Stimulated activated naive B cell treated with anti-CD40 and anti-IgM and Interleukin-4, amounts not matched to agents 10 μg/mL and 1 μg/mL and 100 μg/mL, for 72 hours (primary cell): Measurements from ENCODE around the gene GPD1.

Experiments used
- ATAC-seq, 2 donors: fragments of 150-1000 bp; cut with Tn5 transposase; replicated peaks; 2 replicates each; pipeline ENCODE4 v1.10.0; 2021; ENCODE audit warnings: moderate library complexity in 1 of 2
- DNase-seq: peaks from one replicate; pipeline ENCODE4 v3.0.0; 2021
- H3K27ac Mint-ChIP-seq: one replicate; pipeline ENCODE4 v1.8.0; 2022; ENCODE audit warnings: mild to moderate bottlenecking, mixed read lengths
- H3K27me3 Mint-ChIP-seq, 2 donors: one replicate each; pipeline ENCODE4 v1.8.0; 2022; ENCODE audit warnings: mixed read lengths in 2 of 2
- H3K36me3 Mint-ChIP-seq, 2 donors: one replicate each; pipeline ENCODE4 v1.8.0; 2022; ENCODE audit warnings: mixed read lengths in 2 of 2, mild to moderate bottlenecking in 1 of 2
- H3K4me1 Mint-ChIP-seq, 2 donors: one replicate each; pipeline ENCODE4 v1.8.0; 2022; ENCODE audit warnings: mixed read lengths in 2 of 2, mild to moderate bottlenecking in 1 of 2
- H3K4me3 Mint-ChIP-seq, 2 donors: one replicate each; pipeline ENCODE4 v1.8.0; 2022; ENCODE audit warnings: mild to moderate bottlenecking in 2 of 2, mixed read lengths in 2 of 2, moderate library complexity in 1 of 2
- H3K9me3 Mint-ChIP-seq, 2 donors: one replicate each; pipeline ENCODE4 v1.8.0; 2022; ENCODE audit warnings: mixed read lengths in 2 of 2, mild to moderate bottlenecking in 1 of 2

GPD1 gene

GRCh38 chr12:50102131-50102531 lies 1.7 kb upstream of the GPD1 start:
- Mint-ChIP-seq H3K27ac (no peak overlapping the region), H3K9me3 (no peaks in the 10 kb centered on the region), H3K36me3 (peaks cover 45 to 72% of the 10 kb centered on the region in 2 donors), H3K27me3 (no peaks in the 10 kb centered on the region), H3K4me1 (peaks cover 20 to 28% of the 10 kb centered on the region in 2 donors), H3K4me3 (no peak overlapping the region)
- DNase-seq (no peak), ATAC-seq (no peak)

- H3K36me3 Mint-ChIP-seq: peaks cover 45 to 72% of the 10 kb centered on the region in 2 donors
- peak overlapping the region in 1 of 2 donors; percentile 18 for H3K4me3 Mint-ChIP-seq
- H3K4me1 Mint-ChIP-seq: peaks cover 21 to 28% of the 10 kb centered on the region in 2 donors
- H3K27ac Mint-ChIP-seq: peak overlapping the region; percentile 60
- ATAC-seq (peak; percentile 81 to 85), DNase-seq (peak; percentile 12)
- no peaks in the 10 kb centered on the region for H3K27me3 Mint-ChIP-seq
- no peaks in the 10 kb centered on the region for H3K9me3 Mint-ChIP-seq
Measured at GRCh38 chr12:50102646-50103309, 1.0 kb upstream of the GPD1 start.

GRCh38 chr12:50103351-50103750 lies 457 bp upstream of the GPD1 start:
- Mint-ChIP-seq H3K9me3 (no peaks in the 10 kb centered on the region), H3K27me3 (no peaks in the 10 kb centered on the region), H3K36me3 (peaks cover 42 to 70% of the 10 kb centered on the region in 2 donors), H3K4me1 (peaks cover 24 to 32% of the 10 kb centered on the region in 2 donors), H3K27ac (peak overlapping the region; percentile 60), H3K4me3 (peak overlapping the region in 1 of 2 donors; percentile 18)
- DNase-seq (no peak), ATAC-seq (peak in 1 of 2 donors; percentile 3)

GRCh38 chr12:50104417-50105366 lies 884 bp downstream of the GPD1 start:
- Mint-ChIP-seq H3K27me3 (no peaks in the 10 kb centered on the region), H3K36me3 (peaks cover 39 to 61% of the 10 kb centered on the region in 2 donors), H3K9me3 (no peaks in the 10 kb centered on the region), H3K4me1 (peaks cover 35 to 45% of the 10 kb centered on the region in 2 donors), H3K4me3 (no peak overlapping the region), H3K27ac (no peak overlapping the region)
- DNase-seq (no peak), ATAC-seq (no peak)

GRCh38 chr12:50105913-50106450 lies 2.2 kb downstream of the GPD1 start:
- DNase-seq: no peak
- Mint-ChIP-seq H3K9me3 (no peaks in the 10 kb centered on the region), H3K4me1 (peaks cover 43 to 58% of the 10 kb centered on the region in 2 donors), H3K27ac (peak overlapping the region; percentile 72), H3K36me3 (peaks cover 28 to 49% of the 10 kb centered on the region in 2 donors), H3K27me3 (no peaks in the 10 kb centered on the region), H3K4me3 (no peak overlapping the region)
- no peak for ATAC-seq

GRCh38 chr12:50106907-50107306 lies 3.1 kb downstream of the GPD1 start:
- Mint-ChIP-seq H3K36me3 (peaks cover 26 to 41% of the 10 kb centered on the region in 2 donors), H3K4me3 (no peak overlapping the region), H3K27ac (peak overlapping the region; percentile 39), H3K9me3 (no peaks in the 10 kb centered on the region), H3K27me3 (no peaks in the 10 kb centered on the region), H3K4me1 (peaks cover 47 to 65% of the 10 kb centered on the region in 2 donors)
- ATAC-seq (no peak), DNase-seq (no peak)

- DNase-seq: no peak
- H3K36me3 Mint-ChIP-seq: peaks cover 26 to 37% of the 10 kb centered on the region in 2 donors
Measured at GRCh38 chr12:50107416-50108268, 3.8 kb downstream of the GPD1 start.

GRCh38 chr12:50109319-50109718 lies 5.5 kb downstream of the GPD1 start:
- peaks cover 20 to 30% of the 10 kb centered on the region in 2 donors for H3K36me3 Mint-ChIP-seq
- peak overlapping the region; percentile 95 to 98 for H3K4me3 Mint-ChIP-seq
- DNase-seq (no peak), ATAC-seq (no peak)
- peak overlapping the region; percentile 98 for H3K27ac Mint-ChIP-seq
- no peaks in the 10 kb centered on the region for H3K27me3 Mint-ChIP-seq
- H3K4me1 Mint-ChIP-seq: peaks cover 34 to 58% of the 10 kb centered on the region in 2 donors
- H3K9me3 Mint-ChIP-seq: no peaks in the 10 kb centered on the region

More at GRCh38 chr12:50107416-50108268, 3.8 kb downstream of the GPD1 start:
- Mint-ChIP-seq H3K4me3 (no peak overlapping the region), H3K27ac (peak overlapping the region; percentile 39), H3K4me1 (peaks cover 45 to 63% of the 10 kb centered on the region in 2 donors), H3K27me3 (no peaks in the 10 kb centered on the region), H3K9me3 (no peaks in the 10 kb centered on the region)
- ATAC-seq: no peak

- peak; percentile 36 to 40 for ATAC-seq
- H3K4me1 Mint-ChIP-seq: peaks cover 34 to 59% of the 10 kb centered on the region in 2 donors
- DNase-seq: peak; percentile 64
- peaks cover 16 to 28% of the 10 kb centered on the region in 2 donors for H3K36me3 Mint-ChIP-seq
- peak overlapping the region; percentile 98 for H3K27ac Mint-ChIP-seq
- no peaks in the 10 kb centered on the region for H3K9me3 Mint-ChIP-seq
- H3K27me3 Mint-ChIP-seq: no peaks in the 10 kb centered on the region
- H3K4me3 Mint-ChIP-seq: peak overlapping the region; percentile 95 to 98
Measured at GRCh38 chr12:50110127-50110761, 6.4 kb downstream of the GPD1 start.

- ATAC-seq (peak; percentile 44 to 47), DNase-seq (peak; percentile 83)
- Mint-ChIP-seq H3K36me3 (peaks cover 16 to 29% of the 10 kb centered on the region in 2 donors), H3K4me1 (peaks cover 37 to 59% of the 10 kb centered on the region in 2 donors), H3K4me3 (peak overlapping the region; percentile 95 to 98), H3K27me3 (no peaks in the 10 kb centered on the region), H3K9me3 (no peaks in the 10 kb centered on the region), H3K27ac (peak overlapping the region; percentile 98)
Measured at GRCh38 chr12:50110762-50111351, 7.0 kb downstream of the GPD1 start.

GRCh38 chr12:50111395-50111692 lies 7.5 kb downstream of the GPD1 start:
- Mint-ChIP-seq H3K27me3 (no peaks in the 10 kb centered on the region), H3K4me3 (peak overlapping the region; percentile 95 to 98), H3K36me3 (peaks cover 17 to 27% of the 10 kb centered on the region in 2 donors), H3K9me3 (no peaks in the 10 kb centered on the region), H3K27ac (peak overlapping the region; percentile 98), H3K4me1 (peaks cover 37 to 61% of the 10 kb centered on the region in 2 donors)
- DNase-seq (no peak), ATAC-seq (peak; percentile 1 to 2)

- peak; percentile 99 for DNase-seq
- H3K4me3 Mint-ChIP-seq: peak within 1 kb of the TSS; percentile 95 to 98
- no peaks in the 10 kb centered on the region for H3K9me3 Mint-ChIP-seq
- peaks cover 38 to 67% of the 10 kb centered on the region in 2 donors for H3K4me1 Mint-ChIP-seq
- H3K27me3 Mint-ChIP-seq: no peaks in the 10 kb centered on the region
- H3K27ac Mint-ChIP-seq: peak within 1 kb of the TSS; percentile 98
- peak; percentile 76 to 81 for ATAC-seq
- H3K36me3 Mint-ChIP-seq: peaks cover 17 to 27% of the 10 kb centered on the region in 2 donors
Measured at GRCh38 chr12:50111693-50112455, 8.1 kb downstream of the GPD1 start, which contains the start of gene COX14. Gene COX14, plus strand, starts transcription at chr12:50112236. Its CDS starts 7,808 bp downstream, at chr12:50120044.
